GM18519 (cell line): ENCODE results near the gene CELF2.
"Not testable (repeated sequence)": the region's sequence is repeated elsewhere in the genome, so short reads cannot be mapped to it uniquely, and the experiment has no call there.

Experiments used
- ATAC-seq: cut with Tn5 transposase; IDR thresholded peaks from one replicate; pipeline ENCODE4 v1.9.1; 2021; ENCODE audit warnings: mild to moderate bottlenecking, moderate library complexity; ENCODE audit not compliant: unreplicated experiment, low FRiP score

CELF2 gene

DNA sequence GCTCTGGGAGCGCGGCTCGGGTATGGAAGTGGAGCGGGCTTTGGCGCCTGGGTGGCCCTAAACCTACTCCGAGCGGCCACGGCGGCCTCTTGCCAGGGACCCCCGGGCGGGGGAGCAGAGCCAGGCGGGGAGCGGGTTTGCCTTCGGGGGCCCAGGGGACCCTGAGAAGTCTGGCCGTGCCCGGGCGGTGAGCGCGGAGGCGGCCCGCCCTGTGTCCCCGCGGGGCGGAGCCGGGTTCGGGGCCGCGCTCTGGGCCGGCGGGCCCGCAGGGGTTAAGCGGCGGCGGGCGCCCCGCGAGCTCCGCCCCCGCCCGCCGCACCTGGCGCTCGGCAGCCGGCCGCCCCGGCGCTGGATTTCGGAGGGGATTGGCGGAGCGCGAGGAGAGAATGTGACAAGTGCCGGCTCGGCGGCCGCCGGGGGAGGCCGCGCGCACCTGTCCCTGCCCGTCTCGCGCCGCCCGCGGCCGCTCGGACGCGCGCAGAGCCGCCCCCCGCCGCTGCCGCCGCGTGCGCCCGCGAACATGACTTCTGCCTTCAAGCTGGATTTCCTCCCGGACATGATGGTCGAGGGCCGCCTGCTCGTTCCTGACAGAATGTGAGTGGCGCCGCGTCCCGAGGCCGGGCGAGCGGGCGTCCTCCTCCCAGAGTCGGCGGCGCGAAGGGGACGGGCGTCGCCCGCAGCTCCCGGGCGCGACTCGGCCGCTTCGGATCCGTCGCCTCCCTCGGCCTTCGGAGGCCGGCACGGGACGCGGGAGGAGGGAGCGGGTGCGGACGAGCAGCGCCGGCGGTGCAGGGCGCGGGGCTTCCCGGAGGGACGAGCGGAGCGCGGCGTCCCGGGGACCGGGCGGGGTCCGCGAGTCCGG, at the start of gene CELF2:
Gene CELF2 (plus strand): TSS at position 303 of the 862 bp plus-strand sequence. CDS start 218 bp downstream, at position 521.
- ATAC-seq = peak; percentile 80

DNA sequence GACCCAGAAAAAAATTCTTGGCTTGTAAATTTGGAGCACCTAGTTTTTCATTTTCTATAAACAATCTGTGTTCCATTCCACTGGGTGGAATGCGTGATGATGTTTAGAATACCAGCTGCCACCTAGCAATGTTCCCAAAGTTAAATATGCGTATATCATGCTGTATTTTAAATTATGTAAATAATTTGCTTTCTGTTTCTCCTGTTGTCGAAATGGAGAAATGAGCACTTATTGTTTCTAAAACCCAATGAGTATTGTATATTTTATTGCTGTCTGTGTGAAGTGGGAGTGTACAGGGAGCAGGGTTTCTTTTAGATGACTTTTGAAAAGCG, 49.4 kb upstream of the CELF2 start:
- ATAC-seq = no peak

DNA sequence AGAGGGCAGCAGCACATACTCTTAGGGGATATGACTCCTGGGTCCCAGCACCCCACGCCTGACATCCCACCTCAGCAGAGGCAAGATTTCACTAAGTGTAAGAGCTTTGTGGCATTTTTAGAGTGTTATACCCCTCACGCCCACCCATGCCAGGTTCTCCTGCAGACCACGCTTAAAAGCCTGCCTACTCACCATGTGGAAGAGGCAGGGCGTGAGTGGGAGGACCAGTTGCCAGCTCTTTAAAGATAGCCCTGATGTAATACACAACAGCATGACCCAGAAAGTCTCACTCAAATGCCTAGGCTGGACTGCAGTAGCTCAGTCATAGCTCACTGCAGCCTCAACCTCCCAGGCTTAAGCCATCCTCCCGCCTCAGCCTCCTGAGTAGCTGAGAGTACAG, 44.4 kb upstream of the CELF2 start:
- ATAC-seq = no peak

DNA sequence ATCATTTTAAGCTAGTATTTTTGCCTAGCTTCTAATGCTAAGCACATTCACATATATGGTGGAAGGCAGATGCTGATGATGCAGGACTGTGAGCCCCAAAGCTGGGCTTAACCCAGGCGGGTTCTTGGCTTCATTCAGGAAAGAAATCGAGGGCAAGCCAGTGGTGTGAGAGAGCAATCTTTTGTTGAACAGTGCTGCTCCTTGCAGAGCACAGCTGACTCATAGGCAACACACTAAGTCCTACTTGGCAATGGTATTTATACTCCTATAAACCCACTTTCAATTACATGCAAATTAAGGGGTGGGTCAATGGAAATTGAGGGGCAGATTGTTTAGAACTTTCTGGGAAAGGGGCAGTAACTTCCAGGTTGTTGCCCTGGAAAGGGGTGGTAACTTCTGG, 42.0 kb upstream of the CELF2 start:
- no peak for ATAC-seq

DNA sequence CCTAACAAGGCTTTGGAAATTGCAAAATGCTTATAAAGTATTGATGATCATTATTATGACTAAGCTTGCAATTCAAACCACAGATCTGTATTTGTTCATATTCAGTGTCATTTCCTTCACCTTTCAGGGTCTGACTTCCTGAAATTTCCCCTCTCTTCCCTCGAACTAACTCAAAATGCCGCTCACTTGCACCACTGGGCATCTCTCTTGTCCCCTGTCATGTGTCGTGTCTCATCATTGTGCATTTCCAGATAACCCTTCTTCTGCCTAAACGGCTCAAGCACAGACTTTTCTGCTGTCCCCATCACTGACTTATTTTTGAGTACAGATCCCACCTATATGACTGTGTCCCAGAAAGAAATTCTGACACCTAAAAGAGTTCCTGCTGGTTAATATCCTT, 41.0 kb upstream of the CELF2 start:
- ATAC-seq = no peak

DNA sequence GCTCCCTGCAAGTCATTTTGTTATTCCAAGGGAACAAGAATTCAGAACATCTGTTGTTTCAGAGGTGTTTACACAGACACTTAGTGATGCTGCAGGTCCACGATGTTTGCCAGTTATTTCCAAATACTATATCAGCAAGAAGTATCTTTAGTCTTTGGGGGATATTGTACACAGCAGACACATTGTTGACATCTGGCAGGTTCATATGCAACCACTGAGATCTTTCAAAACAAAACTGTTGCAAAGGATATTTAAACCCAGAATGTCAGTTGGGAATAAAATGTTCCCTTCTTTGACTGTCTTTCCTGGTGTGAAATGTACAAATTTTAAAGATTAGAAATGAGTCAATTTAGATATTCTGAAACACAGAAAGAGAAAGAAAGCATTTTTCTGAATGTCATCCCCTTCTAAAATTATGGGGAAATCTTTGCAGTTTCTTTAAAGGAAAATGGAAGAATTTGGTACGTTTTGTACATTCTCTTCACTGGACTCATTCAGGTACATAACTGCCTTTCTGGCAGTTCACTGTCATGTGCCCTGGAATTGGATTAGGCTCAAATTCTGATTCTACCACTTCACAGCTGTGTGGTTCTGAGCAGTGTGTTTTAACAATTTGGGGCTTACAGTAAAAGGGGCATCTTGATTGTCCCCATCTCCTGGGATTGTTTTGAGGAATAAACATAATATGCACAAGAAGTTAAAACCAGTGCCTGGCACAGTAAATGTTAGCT, 40.3 kb upstream of the CELF2 start:
- ATAC-seq = no peak

DNA sequence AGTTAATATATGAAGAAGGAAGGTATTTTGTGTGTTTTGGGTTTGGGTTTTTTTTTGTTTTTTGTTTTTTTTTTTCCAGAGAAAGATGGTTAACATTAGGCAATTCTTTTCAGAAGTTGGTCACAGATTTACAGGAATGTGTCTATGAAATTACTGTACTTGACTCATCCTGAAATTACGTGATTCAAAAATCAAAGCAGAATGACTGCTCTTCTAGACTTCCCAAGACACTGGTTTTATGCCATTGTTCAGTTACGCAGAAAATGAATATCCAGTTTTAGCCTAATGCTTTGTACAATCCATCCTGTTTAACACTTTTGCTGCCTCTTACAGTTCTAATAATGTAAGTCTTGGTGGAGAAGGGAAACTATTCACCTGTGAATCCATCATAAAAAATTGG, 39.7 kb upstream of the CELF2 start:
- ATAC-seq = no peak

DNA sequence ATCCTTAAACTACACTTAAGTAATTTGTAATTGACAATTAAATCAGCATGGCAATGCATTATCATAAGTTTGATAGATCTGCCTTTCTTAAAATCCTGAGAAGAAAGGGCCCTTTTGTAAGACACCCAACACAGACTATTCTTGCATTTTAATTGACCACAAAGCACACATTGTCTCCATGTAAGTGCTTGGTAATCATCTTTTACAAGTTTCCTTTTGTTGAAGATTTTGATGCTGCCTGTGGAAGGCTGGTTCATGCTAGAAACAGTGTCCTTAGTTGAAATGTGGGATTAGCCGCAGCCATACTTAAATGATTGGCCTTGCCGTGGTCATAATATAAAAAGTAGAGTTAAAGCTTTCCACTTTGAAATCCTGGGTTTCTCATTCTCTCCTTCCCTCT, 32.3 kb upstream of the CELF2 start:
- ATAC-seq = no peak

DNA sequence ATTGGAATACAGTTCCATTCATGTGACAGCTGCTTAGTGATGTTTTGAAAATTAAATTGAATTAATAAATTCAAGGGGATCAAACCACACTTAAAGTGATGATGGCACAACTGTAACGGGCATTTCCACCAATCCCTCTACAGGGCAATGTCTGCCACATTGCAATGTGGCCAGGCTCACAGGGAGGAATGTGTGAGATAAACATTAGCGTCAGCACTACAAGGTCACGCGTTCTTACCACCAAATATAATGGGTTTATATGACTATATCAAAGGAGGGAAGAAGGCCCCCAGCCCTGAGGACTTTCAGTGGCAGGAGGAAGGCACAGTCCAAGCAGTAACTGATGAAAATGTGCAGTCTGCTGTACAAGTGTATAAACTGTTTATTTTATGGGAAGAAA, 31.1 kb upstream of the CELF2 start:
- no peak for ATAC-seq

DNA sequence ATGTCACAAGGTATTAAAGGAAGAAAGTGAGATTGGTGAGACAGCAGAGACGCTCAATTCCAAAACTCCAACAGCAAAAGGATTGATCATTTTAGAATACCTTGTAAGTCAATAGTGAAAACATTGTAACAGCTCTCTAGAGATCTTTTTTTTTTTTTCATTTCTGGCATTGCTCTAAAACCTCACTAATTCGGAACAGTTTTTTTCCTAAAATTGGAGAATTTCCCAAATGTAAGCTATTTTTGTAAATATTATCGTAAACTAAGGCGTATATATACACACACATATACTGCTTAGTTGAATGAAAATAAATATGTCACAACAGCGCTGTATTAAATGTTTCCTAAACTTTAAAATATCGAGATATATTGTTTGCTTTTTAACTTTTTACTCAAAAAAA, 30.6 kb upstream of the CELF2 start:
- no peak for ATAC-seq

DNA sequence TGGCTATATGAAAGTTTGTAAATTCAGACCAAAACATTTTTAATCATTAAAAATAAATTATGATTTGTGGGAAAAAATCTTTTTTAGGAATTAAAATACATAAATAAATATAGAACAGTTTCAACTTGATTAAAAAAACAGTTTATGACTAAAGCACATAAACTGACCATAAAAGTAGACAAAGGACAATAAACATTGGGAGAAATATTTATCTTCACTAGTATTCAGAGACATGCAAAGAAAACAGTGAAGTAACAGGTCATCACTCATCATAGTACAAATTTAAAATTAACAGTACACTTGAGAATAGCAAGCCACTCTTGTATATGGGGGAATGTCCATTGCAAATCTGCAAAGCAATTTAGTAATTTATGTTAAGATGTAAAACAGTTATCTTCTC, 28.0 kb upstream of the CELF2 start:
- no peak for ATAC-seq

DNA sequence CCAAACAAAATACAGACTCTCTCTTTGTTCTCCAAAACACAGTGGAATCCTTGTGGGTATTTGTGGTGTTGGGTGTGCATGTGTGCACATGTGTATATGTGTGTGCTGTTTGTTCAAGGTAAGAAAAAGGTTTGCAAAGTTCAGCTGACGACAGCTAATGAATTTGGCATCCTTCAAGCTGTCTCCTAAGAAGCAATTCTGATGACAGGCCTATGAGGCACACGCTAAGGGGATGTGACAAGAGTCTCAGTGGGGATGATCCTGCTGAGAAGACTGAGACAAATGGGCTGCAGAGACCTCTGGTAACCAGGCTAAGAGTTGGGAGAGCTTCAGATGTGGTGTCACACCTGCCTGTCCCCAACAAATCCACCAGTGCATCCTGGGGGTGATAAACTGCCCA, 26.5 kb upstream of the CELF2 start:
- ATAC-seq = no peak

DNA sequence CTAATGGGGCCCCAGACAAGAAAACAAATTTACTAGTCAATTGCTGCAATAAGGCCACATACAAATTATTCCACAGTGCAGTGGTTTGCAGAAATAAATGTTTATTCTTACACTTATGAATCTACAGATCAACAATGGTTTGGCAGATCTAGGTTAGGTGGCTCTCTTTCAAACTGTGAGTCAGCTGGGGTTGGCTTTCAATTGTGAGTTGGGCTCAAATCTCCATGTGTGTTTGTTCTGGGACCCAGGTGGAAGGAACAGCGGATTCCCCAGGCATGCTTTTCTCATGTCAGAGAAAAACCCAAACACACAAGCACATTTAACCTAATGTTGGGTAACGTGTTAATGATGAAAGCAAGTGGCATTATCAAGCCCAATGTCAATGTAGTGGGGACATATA, 25.6 kb upstream of the CELF2 start:
- no peak for ATAC-seq

DNA sequence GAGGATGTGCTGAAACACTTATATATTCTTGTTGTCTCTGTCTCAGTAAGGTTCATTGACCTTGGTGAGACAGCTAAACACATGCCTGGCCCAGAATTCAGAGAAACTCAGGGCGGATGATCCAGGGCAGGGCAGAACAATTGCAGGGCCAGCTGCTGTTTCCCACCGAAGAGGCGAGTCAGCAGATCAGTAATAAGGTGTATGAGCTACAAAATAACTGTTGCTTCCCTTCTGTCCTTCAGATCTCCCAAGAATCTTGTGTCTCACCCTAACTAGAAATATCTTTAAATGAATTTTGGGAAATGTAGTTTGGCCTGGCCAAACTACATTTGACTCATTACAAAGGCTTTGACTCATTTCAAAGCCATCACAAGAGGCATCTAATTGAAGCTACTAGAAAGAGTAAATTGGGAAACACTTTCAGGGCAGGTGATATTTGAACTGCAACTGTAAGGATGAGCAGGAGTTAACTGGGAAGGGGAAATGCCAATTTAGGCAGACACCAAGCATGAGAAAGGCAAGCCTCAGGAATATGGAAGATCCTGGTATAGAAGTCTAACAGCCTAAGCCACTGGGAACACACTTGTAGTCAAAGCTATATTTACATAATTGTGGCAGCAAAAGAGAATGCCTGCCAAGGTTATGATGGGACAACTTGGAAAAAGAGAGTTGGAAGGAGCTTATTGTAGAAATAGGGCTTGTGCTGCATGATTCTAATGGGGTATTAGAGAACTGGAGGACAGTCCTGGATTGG, 24.5 kb upstream of the CELF2 start:
- ATAC-seq = no peak

DNA sequence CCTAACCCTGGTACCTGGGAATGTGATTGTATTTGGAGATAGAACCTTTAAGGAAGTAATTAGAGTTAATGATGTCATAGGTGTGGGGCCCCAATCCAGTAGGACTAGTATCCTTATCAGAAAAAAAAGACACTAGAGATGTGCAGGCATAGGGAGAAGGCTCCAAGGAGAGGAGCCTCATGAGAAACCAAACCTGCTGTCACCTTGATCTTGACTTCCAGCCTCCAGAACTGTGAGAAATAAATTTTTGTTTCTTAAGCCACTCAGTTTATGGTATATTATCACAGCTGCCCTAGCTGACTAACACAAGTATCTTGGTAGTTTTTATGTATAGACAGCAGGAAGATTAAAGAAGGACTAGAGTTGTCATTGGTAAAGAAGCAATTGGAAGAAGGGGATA, 23.9 kb upstream of the CELF2 start:
- ATAC-seq = no peak

DNA sequence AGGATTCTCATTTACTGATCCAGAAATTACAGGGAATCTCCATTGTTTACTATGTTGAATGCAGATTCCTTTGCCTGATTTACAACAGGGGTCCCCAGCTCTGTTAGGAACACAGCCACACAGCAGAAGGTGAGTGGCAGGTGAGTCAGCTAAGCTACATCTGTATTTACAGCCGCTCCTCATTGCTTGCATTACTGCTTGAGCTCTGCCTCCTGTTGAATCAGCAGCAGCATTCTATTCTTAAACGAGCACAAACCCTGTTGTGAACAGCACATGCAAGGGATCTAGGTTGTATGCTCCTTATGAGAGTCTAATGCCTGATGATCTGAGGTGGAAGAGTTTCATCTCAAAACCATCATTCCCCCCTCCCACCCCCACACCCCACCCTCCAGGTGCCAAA, 23.3 kb upstream of the CELF2 start:
- no peak for ATAC-seq

DNA sequence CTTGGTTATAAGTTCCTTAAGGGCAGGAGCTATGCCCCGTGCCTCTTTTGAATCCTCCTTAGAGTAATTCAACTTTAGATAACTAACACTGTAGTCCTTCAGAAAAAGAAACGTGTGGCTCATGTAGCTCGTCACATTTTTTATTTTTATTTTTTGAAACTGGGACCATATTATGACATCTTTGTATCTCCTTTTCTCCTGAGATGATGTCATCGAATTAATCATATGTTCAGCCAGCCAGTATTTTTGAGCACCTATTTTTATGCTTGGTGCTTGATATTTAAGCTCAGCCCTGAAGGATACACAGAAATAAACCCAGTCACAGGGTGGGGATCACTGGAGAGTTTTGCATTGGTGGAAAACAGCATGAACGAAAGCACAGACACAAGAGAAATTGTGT, 22.6 kb upstream of the CELF2 start:
- no peak for ATAC-seq

DNA sequence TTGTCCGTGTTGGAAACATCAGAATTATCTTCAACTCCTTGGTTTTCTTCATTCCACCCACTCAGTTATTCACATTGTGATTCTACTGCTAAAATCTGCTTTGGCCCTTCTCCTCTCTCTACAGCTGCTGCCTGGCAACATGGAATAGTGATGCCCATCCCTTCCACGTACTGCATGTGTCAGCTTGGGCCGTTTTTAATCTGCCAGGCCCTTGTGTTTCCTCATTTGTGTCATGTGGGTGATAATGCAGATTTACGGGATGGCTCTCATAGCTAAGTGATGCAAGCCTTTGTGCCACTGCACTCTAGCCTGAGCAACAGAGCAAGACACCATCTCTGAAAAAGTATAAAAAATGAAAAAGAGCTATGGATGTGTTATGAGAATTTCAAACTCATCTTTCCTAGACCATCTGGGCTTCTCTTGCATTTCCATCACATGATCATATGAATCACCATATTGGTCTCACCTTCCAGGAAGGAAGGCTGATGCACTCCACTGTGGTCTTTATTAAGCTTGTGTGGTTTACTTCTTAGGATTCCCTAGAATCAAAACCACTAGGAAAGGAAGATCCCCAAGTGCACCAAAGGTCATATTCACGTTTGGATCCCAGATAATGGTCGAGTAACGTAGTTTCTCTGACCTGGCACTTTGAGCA, 20.6 kb upstream of the CELF2 start:
- no peak for ATAC-seq

DNA sequence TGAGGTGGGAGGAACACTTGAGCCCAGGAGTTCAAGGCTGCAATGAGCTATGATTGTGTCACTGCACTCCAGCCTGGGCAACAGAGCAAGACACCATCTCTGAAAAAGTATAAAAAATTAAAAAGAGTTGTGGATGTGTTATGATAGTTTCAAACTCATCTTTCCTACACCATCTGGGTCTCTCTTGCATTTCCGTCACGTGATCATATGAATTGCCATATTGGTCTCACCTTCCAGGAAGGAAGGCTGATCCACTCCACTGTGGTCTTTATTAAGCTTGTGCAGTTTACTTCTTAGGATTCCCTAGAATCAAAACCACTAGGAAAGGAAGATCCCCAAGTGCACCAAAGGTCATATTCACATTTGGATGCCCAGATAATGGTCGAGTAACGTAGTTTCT, 18.2 kb upstream of the CELF2 start:
- ATAC-seq = not testable (repeated sequence)

DNA sequence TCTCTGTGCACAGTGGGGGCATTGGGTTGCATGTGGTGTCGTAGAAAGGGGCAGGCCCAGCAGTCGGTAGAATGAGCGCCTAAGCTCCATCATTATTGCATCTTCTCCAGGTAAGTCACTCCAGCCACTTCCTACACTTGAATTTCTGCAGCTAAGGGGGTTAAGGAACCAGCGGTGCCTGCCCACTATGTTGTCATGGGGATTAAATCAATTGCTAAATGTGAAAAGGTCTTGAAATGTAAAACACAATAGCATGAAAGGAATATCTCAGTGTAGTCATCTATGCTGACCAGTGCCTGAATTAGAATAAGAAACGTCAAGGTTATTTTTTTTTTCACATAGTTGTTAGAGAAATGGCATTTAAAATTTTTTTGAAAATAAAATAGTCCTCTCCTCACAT, 15.2 kb upstream of the CELF2 start:
- ATAC-seq = no peak

DNA sequence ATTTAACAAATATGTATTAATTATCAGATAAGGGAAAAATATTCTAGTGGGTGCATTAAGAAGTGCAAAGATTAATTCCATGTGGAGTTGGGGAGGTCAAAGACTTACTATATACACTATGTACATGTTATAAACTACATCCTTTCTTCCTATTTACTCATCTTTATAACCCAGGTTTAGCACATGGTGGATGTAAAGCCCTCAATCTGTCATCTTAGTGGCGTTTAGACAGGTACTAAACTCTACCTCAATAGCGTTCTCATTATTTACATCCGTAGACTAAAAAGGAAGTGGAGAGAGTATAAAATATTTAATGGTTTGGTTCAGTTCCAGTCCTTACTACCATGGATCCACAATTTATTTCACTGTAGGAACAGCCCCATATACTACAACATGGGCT, 14.8 kb upstream of the CELF2 start:
- ATAC-seq = no peak
